Measurements from ENCODE around the gene MYL3.

MYL3 gene

DNA sequence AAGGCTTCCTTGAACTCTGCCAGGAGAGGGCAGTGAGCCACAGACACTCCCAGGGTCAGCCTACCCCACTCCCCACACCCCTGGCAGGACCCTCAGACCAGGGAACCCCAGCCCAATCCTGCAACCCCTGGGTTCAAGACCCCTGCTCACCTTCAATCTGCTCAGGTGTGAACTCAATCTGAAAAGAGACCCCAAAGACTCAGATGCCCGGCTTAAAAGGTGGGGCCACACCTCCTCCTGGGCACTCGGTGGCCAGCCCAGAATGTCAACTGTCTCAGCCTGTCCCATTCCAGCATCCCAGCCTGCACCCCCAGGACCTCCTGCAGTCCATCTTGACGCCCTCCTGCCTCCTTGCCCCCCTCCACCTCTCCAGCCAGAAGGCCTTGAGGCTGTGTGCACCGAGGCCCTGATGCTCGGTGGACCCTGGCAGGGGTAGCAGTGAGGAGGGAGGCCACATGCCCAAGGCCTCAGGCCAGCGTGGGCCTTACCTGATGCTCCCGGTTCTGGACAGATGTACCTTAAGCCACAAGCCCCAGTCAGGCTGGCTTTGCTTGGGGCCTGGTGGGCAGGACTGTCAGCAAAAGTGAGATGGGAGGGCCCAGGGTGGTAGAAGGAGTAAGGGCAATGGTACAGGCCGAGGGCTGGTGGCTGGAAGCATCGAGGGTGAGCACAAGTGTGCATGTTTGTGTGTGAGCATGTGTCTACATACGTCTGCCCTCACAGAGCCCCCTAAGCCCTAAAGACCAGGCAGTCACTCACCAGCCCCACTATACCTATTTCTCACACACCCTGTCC lies 2.2 kb downstream of the MYL3 start:
- Histone ChIP-seq H3K4me3 (ENCODE audit: low read length) (no peak overlapping the region), H3K79me2 (ENCODE audit: control insufficient read depth, low read length) (no peaks in the 10 kb centered on the region), H3K4me2 (ENCODE audit: low read length) (no peak overlapping the region), H3K4me1 (ENCODE audit: control insufficient read depth, low read length) (peaks cover 6% of the 10 kb centered on the region), H3K27ac (ENCODE audit: low read depth, low read length) (no peak overlapping the region), H3F3A (ENCODE audit: control insufficient read depth, insufficient read depth) (no peaks in the 10 kb centered on the region), H3K36me3 (ENCODE audit: control insufficient read depth, low read length) (no peaks in the 10 kb centered on the region), H3K9me2 (replicated peaks; ENCODE audit: control insufficient read depth, low read length) (no peaks in the 10 kb centered on the region), H3K9me3 (ENCODE audit: control insufficient read depth, insufficient read depth, low read length) (no peaks in the 10 kb centered on the region), H4K20me1 (ENCODE audit: control insufficient read depth, insufficient read depth, low read depth, low read length) (no peaks in the 10 kb centered on the region), H3K27me3 (ENCODE audit: control insufficient read depth, low read length) (peaks cover 8% of the 10 kb centered on the region; the same call in 1 of the 2 replicates)
- no peak for TF ChIP-seq EZH2phosphoT487 (IDR thresholded peaks at IDR 0.05; ENCODE audit: borderline replicate concordance, low read length)
- TF ChIP-seq, protein P1, sequence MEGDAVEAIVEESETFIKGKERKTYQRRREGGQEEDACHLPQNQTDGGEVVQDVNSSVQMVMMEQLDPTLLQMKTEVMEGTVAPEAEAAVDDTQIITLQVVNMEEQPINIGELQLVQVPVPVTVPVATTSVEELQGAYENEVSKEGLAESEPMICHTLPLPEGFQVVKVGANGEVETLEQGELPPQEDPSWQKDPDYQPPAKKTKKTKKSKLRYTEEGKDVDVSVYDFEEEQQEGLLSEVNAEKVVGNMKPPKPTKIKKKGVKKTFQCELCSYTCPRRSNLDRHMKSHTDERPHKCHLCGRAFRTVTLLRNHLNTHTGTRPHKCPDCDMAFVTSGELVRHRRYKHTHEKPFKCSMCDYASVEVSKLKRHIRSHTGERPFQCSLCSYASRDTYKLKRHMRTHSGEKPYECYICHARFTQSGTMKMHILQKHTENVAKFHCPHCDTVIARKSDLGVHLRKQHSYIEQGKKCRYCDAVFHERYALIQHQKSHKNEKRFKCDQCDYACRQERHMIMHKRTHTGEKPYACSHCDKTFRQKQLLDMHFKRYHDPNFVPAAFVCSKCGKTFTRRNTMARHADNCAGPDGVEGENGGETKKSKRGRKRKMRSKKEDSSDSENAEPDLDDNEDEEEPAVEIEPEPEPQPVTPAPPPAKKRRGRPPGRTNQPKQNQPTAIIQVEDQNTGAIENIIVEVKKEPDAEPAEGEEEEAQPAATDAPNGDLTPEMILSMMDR (IDR thresholded peaks at IDR 0.05; ENCODE audit: low read depth, low read length, poor library complexity, severe bottlenecking), result no peak

DNA sequence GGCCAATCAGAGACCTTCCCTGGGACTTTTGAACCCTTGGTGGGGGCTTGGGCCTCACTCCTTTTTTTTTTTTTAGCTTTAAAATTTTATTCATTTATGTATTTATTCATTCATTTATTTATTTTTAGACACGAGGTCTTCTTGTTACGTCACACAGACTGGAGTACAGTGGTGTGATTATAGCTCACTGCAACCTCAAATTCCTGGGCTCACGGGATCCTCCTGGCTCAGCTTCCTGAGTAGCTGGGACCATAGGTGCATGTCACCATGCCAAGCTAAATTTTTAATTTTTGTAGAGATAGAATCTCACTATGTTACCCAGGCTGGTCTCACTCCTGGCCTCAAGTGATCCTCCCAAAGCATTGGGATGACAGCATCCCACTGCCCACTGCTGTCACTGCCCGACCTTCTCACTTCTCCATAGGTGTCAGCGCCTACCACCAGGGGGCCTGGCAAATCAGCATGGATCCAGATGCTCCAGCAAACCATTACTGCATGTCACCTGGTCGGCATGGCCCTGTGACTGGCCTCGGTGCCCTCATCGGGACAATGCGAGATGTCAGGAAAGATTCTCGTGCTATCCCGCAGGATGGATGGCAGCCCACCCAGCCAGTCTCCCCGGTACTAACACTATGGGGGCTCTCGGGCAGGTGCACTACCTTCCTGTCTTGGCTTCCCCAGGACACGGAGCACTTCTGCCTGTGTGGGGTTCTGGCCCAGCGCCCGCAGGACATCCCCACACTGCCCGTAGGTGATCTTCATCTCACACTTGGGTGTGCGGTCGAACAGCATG lies 3.0 kb downstream of the MYL3 start:
- H3K9me3 ChIP-seq (ENCODE audit: control insufficient read depth, insufficient read depth, low read length), result no peaks in the 10 kb centered on the region
- H3K4me2 ChIP-seq (ENCODE audit: low read length), result no peak overlapping the region
- no peak for TF ChIP-seq EZH2phosphoT487 (IDR thresholded peaks at IDR 0.05; ENCODE audit: borderline replicate concordance, low read length)
- TF ChIP-seq, protein P1 (IDR thresholded peaks at IDR 0.05; ENCODE audit: low read depth, low read length, poor library complexity, severe bottlenecking), result peak; percentile 53
- H3K27ac ChIP-seq (ENCODE audit: low read depth, low read length), result no peak overlapping the region
- H3K4me3 ChIP-seq (ENCODE audit: low read length), result no peak overlapping the region
- H3K79me2 ChIP-seq (ENCODE audit: control insufficient read depth, low read length), result no peaks in the 10 kb centered on the region
- no peaks in the 10 kb centered on the region for H3F3A ChIP-seq (ENCODE audit: control insufficient read depth, insufficient read depth)
- H3K36me3 ChIP-seq (ENCODE audit: control insufficient read depth, low read length), result no peaks in the 10 kb centered on the region
- H3K27me3 ChIP-seq (ENCODE audit: control insufficient read depth, low read length), result peaks cover 8% of the 10 kb centered on the region; the same call in 1 of the 2 replicates
- H3K4me1 ChIP-seq (ENCODE audit: control insufficient read depth, low read length), result peaks cover 6% of the 10 kb centered on the region
- H4K20me1 ChIP-seq (ENCODE audit: control insufficient read depth, insufficient read depth, low read depth, low read length), result no peaks in the 10 kb centered on the region
- H3K9me2 ChIP-seq (replicated peaks; ENCODE audit: control insufficient read depth, low read length), result no peaks in the 10 kb centered on the region

DNA sequence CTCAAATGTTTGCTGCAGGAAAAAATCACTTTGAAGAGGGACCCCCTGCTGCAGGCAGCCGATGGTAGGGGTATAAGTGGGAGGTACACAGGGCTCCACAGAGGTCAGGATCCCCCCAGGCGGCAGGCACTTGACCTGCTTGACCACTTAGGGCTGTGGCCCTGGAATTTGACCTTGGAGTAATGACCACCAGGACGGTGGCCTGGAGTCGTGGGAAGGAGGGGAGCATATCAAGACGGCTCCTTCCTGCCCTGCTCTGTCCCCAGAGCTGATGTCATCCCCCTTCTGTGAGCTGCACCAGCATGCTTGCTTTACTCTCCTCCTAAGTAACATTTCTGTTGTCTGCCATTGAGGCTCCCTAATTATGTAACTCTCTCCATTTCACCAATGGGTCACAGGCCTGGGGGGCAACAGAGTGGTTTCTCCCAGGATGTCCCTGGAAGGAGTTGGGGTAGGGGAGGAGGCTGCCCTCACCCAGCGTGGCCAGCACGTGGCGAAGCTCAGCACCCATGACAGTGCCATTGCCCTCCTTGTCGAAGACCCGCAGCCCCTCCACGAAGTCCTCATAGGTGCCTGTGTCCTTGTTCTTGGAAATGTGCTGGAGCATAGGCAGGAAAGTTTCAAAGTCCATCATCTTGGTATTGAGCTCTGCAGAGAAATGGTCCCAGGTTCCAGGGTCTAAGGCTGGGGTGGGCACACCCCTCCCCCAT lies 4.1 kb downstream of the MYL3 start:
- TF ChIP-seq, protein P1 (IDR thresholded peaks at IDR 0.05; ENCODE audit: low read depth, low read length, poor library complexity, severe bottlenecking), result no peak
- TF ChIP-seq EZH2phosphoT487 (IDR thresholded peaks at IDR 0.05; ENCODE audit: borderline replicate concordance, low read length), result no peak
- Histone ChIP-seq H3F3A (ENCODE audit: control insufficient read depth, insufficient read depth) (no peaks in the 10 kb centered on the region), H3K27ac (ENCODE audit: low read depth, low read length) (no peak overlapping the region), H3K79me2 (ENCODE audit: control insufficient read depth, low read length) (no peaks in the 10 kb centered on the region), H3K27me3 (ENCODE audit: control insufficient read depth, low read length) (peaks cover 8% of the 10 kb centered on the region; the same call in 1 of the 2 replicates), H3K9me3 (ENCODE audit: control insufficient read depth, insufficient read depth, low read length) (no peaks in the 10 kb centered on the region), H3K9me2 (replicated peaks; ENCODE audit: control insufficient read depth, low read length) (no peaks in the 10 kb centered on the region), H3K4me1 (ENCODE audit: control insufficient read depth, low read length) (peaks cover 6% of the 10 kb centered on the region), H3K4me3 (ENCODE audit: low read length) (no peak overlapping the region), H4K20me1 (ENCODE audit: control insufficient read depth, insufficient read depth, low read depth, low read length) (no peaks in the 10 kb centered on the region), H3K36me3 (ENCODE audit: control insufficient read depth, low read length) (no peaks in the 10 kb centered on the region), H3K4me2 (ENCODE audit: low read length) (no peak overlapping the region)

Measured in DOHH2 (cell line).